GM18526 (cell line): ENCODE measurements around the gene TP53I11.

Experiments
- POLR2A ChIP-seq: IDR thresholded peaks from 3 replicates; pipeline ENCODE4 v1.6.1; 2011; ENCODE audit not compliant: insufficient read length; ENCODE audit errors: extremely low read depth

TP53I11 gene

GRCh38 chr11:44983786-44984185 is 33.1 kb upstream of the TP53I11 start:
- no peak for TF ChIP-seq POLR2A

- no peak for TF ChIP-seq POLR2A
Measured at GRCh38 chr11:44982496-44983062, 31.9 kb upstream of the TP53I11 start.

- no peak for TF ChIP-seq POLR2A
Measured at GRCh38 chr11:44980533-44981427, 30.1 kb upstream of the TP53I11 start.

- TF ChIP-seq POLR2A: no peak
Measured at GRCh38 chr11:44979543-44980399, 29.1 kb upstream of the TP53I11 start.

- TF ChIP-seq POLR2A: no peak
Measured at GRCh38 chr11:44978961-44979331, 28.3 kb upstream of the TP53I11 start.

GRCh38 chr11:44978274-44978960 is 27.7 kb upstream of the TP53I11 start:
- TF ChIP-seq POLR2A: no peak

GRCh38 chr11:44977493-44977984 is 26.9 kb upstream of the TP53I11 start:
- TF ChIP-seq POLR2A: no peak

- TF ChIP-seq POLR2A: no peak
Measured at GRCh38 chr11:44976576-44976975, 25.9 kb upstream of the TP53I11 start.

GRCh38 chr11:44974402-44975000 is 23.8 kb upstream of the TP53I11 start:
- TF ChIP-seq POLR2A: no peak

- no peak for TF ChIP-seq POLR2A
Measured at GRCh38 chr11:44973632-44974401, 23.1 kb upstream of the TP53I11 start.

- no peak for TF ChIP-seq POLR2A
Measured at GRCh38 chr11:44972746-44973435, 22.2 kb upstream of the TP53I11 start.

GRCh38 chr11:44971185-44971584 is 20.5 kb upstream of the TP53I11 start:
- TF ChIP-seq POLR2A: no peak

GRCh38 chr11:44970293-44970692 is 19.6 kb upstream of the TP53I11 start:
- TF ChIP-seq POLR2A: no peak
